WTC11 (cell line): ENCODE data around the gene TMEM8B. TPM values are rescaled to one million over a fixed set of nuclear protein-coding genes. Genes with fewer than 3 reads are reported as not detected.

Experiments
- CTCF ChIP-seq: fragments of 200-600 bp; IDR thresholded peaks from 2 replicates; pipeline ENCODE4 v1.8.0; 2022; ENCODE audit warnings: antibody characterized with exemption
- ZNF423 ChIP-seq: fragments of 250-450 bp; sonication (Bioruptor Pico); IDR thresholded peaks from 2 replicates; pipeline ENCODE4 v2.1.2; 2022; ENCODE audit warnings: mild to moderate bottlenecking, moderate library complexity
- total RNA-seq: library from RNA; stranded (reverse); gene quantifications from 3 replicates; pipeline ENCODE4 v1.2.3, GENCODE V29; 2021

The TMEM8B gene
- total RNA-seq, 1 experiment from 2014 or later, result 9.5 TPM

DNA sequence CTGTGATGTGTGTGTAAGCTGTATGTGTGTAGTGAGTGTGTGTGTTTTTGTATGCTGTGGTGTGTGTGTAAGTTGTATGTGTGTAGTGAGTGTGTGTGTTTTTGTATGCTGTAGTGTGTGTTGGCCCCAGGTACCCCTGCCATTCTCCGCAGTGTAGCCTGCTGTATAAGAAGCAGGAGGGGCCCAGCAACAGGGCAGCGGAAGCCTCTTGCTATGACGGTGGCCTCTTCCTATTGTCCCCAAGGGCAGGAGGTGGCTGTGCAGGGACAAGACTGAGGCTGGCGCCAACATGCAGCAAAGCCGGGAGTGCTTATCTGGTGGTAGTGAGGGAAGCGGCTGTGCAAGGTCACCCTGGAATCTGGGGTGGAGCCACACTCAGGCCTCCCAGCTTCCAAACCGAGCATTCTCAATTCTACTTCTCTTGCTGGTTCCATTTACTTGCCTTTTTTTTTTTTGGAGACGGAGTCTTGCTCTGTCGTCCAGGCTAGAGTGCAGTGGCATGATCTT lies 85.3 kb downstream of the TMEM8B start (continued):
- TF ChIP-seq CTCF, result no peak
- TF ChIP-seq ZNF423 (CRISPR knock-in tag), result no peak

Other genes with a start within 250 kb of the TMEM8B start
- gene TESK1, start 224.0 kb upstream of the TMEM8B start, total RNA-seq, result 18.9 to 20.4 TPM (median 19.3 TPM) in 3 replicates
- gene CD72, start 210.8 kb upstream of the TMEM8B start, total RNA-seq, result 2.9 to 4.6 TPM (median 4.5 TPM) in 3 replicates
- 4.1 to 7.2 TPM (median 5.4 TPM) in 3 replicates for gene SIT1, start 178.3 kb upstream of the TMEM8B start, total RNA-seq
- gene RMRP, start 171.2 kb upstream of the TMEM8B start, total RNA-seq, result 23,577 to 25,958 TPM (median 25,042 TPM) in 3 replicates
- 10.8 to 14.7 TPM (median 14.1 TPM) in 3 replicates for gene CCDC107, start 170.9 kb upstream of the TMEM8B start, total RNA-seq
- 23.8 to 26.6 TPM (median 26.5 TPM) in 3 replicates for gene ARHGEF39, start 164.0 kb upstream of the TMEM8B start, total RNA-seq
- gene CA9, start 155.3 kb upstream of the TMEM8B start, total RNA-seq, result 1.0 to 2.1 TPM (median 1.4 TPM) in 3 replicates
- 138 to 146 TPM (median 139 TPM) in 3 replicates for gene TPM2, start 139.3 kb upstream of the TMEM8B start, total RNA-seq
- 97.1 to 109 TPM (median 106 TPM) in 3 replicates for gene TLN1, start 97.0 kb upstream of the TMEM8B start, total RNA-seq
- gene CREB3, start 96.6 kb upstream of the TMEM8B start, total RNA-seq, result 21.4 to 24.2 TPM (median 23.1 TPM) in 3 replicates
- gene GBA2, start 80.0 kb upstream of the TMEM8B start, total RNA-seq, result 85.5 to 104 TPM (median 89.7 TPM) in 3 replicates
- gene RGP1, start 79.9 kb upstream of the TMEM8B start, total RNA-seq, result 29.7 to 30.0 TPM (median 30.0 TPM) in 3 replicates
- 1.0 to 2.1 TPM (median 1.2 TPM) in 3 replicates for gene MSMP, start 75.0 kb upstream of the TMEM8B start, total RNA-seq
- gene NPR2, start 37.6 kb upstream of the TMEM8B start, total RNA-seq, result 10.1 to 14.1 TPM (median 12.6 TPM) in 3 replicates
- gene SPAG8, start 17.0 kb upstream of the TMEM8B start, total RNA-seq, result 0.16 to 0.72 TPM (median 0.50 TPM) in 3 replicates
- gene HINT2, start 14.2 kb upstream of the TMEM8B start, total RNA-seq, result 33.6 to 42.7 TPM (median 42.1 TPM) in 3 replicates
- gene FAM221B, start 496 bp upstream of the TMEM8B start, total RNA-seq, result 0.11 TPM in 1 of 3 replicates, not detected in the others
- gene OR13J1, start 41.2 kb downstream of the TMEM8B start, total RNA-seq, result not detected in 3 replicates
- 0.41 TPM in 1 of 3 replicates, not detected in the others for gene HRCT1, start 77.0 kb downstream of the TMEM8B start, total RNA-seq
- 0.23 to 0.33 TPM in 2 of 3 replicates, not detected in the other for gene SPAAR, start 80.3 kb downstream of the TMEM8B start, total RNA-seq
- gene OR2S2, start 128.9 kb downstream of the TMEM8B start, total RNA-seq, result not detected in 3 replicates
- 9.9 to 11.2 TPM (median 10.3 TPM) in 3 replicates for gene RECK, start 207.7 kb downstream of the TMEM8B start, total RNA-seq